SK-N-MC (cell line): Measurements from ENCODE around the gene ZFAND2A.
"Not testable (repeated sequence)": the region's sequence is repeated elsewhere in the genome, so short reads cannot be mapped to it uniquely, and the experiment has no call there.

Experiments used
- EZH2 ChIP-seq: fragments of 200-600 bp; sonication (generic); IDR thresholded peaks from one replicate; pipeline ENCODE4 v1.6.1; 2017; ENCODE audit warnings: antibody characterized with exemption
- FOXP2 ChIP-seq: optimal IDR thresholded peaks from 2 replicates; pipeline ENCODE3; 2011; ENCODE audit warnings: mild to moderate bottlenecking, moderate library complexity; ENCODE audit not compliant: insufficient read depth; ENCODE audit errors: extremely low read length, control extremely low read depth
- POLR2AphosphoS5 ChIP-seq: IDR thresholded peaks from 2 replicates; pipeline ENCODE4 v1.6.1; 2012; ENCODE audit warnings: mild to moderate bottlenecking, low read depth, low read length, borderline replicate concordance

- not testable (repeated sequence) for TF ChIP-seq POLR2AphosphoS5, FOXP2, EZH2
These were observed 12.1 kb downstream of the ZFAND2A start for GRCh38 chr7:1147873-1148272.
